ENCODE data around the gene RUNX1. TPM values are rescaled to one million over a fixed set of nuclear protein-coding genes. Genes with fewer than 3 reads are reported as not detected.

The RUNX1 gene
- total RNA-seq, 2 donors from 2014 or later: 4.9 to 12.5 TPM

DNA sequence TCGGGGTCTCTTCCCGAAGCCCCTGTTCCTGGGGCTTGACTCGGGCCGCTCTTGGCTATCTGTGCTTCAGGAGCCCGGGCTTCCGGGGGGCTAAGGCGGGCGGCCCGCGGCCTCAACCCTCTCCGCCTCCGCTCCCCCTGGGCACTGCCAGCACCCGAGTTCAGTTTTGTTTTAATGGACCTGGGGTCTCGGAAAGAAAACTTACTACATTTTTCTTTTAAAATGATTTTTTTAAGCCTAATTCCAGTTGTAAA, 158.7 kb downstream of the RUNX1 start:
- no peaks in the 10 kb centered on the region for H3K9me3 ChIP-seq
- peaks cover 0 to 28% of the 10 kb centered on the region in 2 donors for H3K27me3 ChIP-seq
- H3K4me3 ChIP-seq: no peak overlapping the region
- WGBS, 2 donors: 14 to 25% methylated on average over 10 to 14 of the region's 14 CpGs
- no peak for ATAC-seq
- H3K4me1 ChIP-seq: peaks cover 50% of the 10 kb centered on the region
- DNase-seq: no peak
- no peaks in the 10 kb centered on the region for H3K36me3 ChIP-seq (replicated peaks in 1 of 2; ENCODE audit: insufficient read depth in 1 of 2, low read depth in 2 of 2)
- intact Hi-C loops (cut with DNase I): loop anchor here (10.0 kb wide), 1 partner anchor 504 kb away; no protein-coding TSS in a partner anchor
- TF ChIP-seq POLR2A (IDR thresholded peaks at IDR 0.05): no peak
- TF ChIP-seq CTCF (IDR thresholded peaks at IDR 0.05): no peak
- peak overlapping the region in 3 of 4 donors; percentile 68 to 89 (median 85) for H3K27ac ChIP-seq

DNA sequence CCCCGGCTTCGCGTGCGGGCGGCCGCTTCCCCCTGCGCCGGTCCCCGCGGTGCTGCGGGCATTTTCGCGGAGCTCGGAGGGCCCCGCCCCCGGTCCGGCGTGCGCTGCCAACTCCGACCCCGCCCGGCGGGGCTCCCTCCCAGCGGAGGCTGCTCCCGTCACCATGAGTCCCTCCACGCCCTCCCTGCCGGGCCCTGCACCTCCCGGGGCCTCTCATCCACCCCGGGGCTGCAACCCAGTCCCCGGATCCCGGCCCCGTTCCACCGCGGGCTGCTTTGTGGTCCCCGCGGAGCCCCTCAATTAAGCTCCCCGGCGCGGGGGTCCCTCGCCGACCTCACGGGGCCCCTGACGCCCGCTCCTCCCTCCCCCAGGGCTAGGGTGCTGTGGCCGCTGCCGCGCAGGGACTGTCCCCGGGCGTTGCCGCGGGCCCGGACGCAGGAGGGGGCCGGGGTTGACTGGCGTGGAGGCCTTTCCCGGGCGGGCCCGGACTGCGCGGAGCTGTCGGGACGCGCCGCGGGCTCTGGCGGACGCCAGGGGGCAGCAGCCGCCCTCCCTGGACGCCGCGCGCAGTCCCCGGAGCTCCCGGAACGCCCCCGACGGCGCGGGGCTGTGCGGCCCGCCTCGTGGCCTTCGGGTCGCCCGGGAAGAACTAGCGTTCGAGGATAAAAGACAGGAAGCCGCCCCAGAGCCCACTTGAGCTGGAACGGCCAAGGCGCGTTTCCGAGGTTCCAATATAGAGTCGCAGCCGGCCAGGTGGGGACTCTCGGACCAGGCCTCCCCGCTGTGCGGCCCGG, 159.2 kb downstream of the RUNX1 start:
- peak; percentile 67 to 78 (median 73) for DNase-seq
- intact Hi-C loops (cut with DNase I): loop anchor here (10.0 kb wide), 1 partner anchor 505 kb away; no protein-coding TSS in a partner anchor

GRCh38 chr21:34889320-34889675, 159.8 kb downstream of the RUNX1 start:
- ATAC-seq: no peak
- intact Hi-C loops (cut with DNase I): no loop called here

More for the DNA sequence above, 159.2 kb downstream of the RUNX1 start:
- Histone ChIP-seq H3K4me1 (peaks cover 50% of the 10 kb centered on the region), H3K27me3 (peaks cover 0 to 31% of the 10 kb centered on the region in 2 donors), H3K36me3 (replicated peaks in 1 of 2; ENCODE audit: insufficient read depth in 1 of 2, low read depth in 2 of 2) (no peaks in the 10 kb centered on the region), H3K27ac (peak overlapping the region; percentile 68 to 89 (median 80)), H3K4me3 (peak overlapping the region; percentile 24 to 29), H3K9me3 (no peaks in the 10 kb centered on the region)
- ATAC-seq: peak; percentile 55
- 1% methylated on average over 82 of the region's 98 CpGs; no CpG with 5 or more reads in 1 of the 2 donors for WGBS, 2 donors
- TF ChIP-seq CTCF (IDR thresholded peaks at IDR 0.05): peak; percentile 13 to 90 (median 76)
- peak in 2 of 3 donors; percentile 4 to 19 for TF ChIP-seq POLR2A (IDR thresholded peaks at IDR 0.05)

DNA sequence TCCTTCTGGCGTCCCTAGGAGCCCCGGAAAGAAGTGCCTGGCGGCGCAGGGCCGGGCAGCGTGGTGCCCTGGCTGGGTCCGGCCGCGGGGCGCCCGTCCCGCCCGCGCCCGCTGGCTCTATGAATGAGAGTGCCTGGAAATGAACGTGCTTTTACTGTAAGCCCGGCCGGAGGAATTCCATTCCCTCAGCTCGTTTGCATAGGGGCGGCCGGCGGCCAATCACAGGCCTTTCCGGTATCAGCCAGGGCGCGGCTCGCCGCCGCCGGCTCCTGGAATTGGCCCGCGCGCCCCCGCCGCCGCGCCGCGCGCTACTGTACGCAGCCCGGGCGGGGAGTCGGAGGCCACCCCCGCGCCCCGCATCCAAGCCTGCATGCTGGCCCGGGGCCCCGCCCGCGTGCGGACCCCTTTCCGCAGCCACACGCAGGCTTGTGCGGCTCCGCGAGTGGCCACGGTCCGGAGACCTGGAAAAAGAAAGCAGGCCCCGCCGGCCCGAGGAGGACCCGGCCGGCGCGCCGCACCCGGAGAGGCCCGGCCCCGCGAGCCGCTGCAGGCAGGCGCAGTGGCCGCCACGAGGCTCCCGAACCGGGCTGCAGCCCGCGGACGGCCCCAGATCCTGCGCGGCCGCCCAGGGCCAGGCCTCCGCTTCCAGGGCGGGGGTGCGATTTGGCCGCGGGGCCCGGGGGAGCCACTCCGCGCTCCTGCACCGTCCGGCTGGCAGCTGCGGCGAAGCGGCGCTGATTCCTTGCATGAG, 160.4 kb downstream of the RUNX1 start:
- 0% methylated on average over 27 to 40 of the region's 96 CpGs for WGBS, 2 donors
- ATAC-seq: peak; percentile 86
- Histone ChIP-seq H3K4me3 (peak overlapping the region; percentile 24 to 29), H3K27ac (peak overlapping the region; percentile 68 to 89 (median 80)), H3K9me3 (no peaks in the 10 kb centered on the region), H3K27me3 (peaks cover 0 to 31% of the 10 kb centered on the region in 2 donors), H3K4me1 (peaks cover 50% of the 10 kb centered on the region), H3K36me3 (replicated peaks in 1 of 2; ENCODE audit: insufficient read depth in 1 of 2, low read depth in 2 of 2) (no peaks in the 10 kb centered on the region)
- peak; percentile 93 to 97 (median 96) for DNase-seq
- intact Hi-C loops (cut with DNase I): no loop called here
- peak; percentile 89 to 92 (median 92) for TF ChIP-seq POLR2A (IDR thresholded peaks at IDR 0.05)
- peak in 1 of 7 experiments; percentile 25 for TF ChIP-seq CTCF (IDR thresholded peaks at IDR 0.05)

More at GRCh38 chr21:34889320-34889675, 159.8 kb downstream of the RUNX1 start:
- Histone ChIP-seq H3K27me3 (peaks cover 0 to 31% of the 10 kb centered on the region in 2 donors), H3K4me1 (peaks cover 50% of the 10 kb centered on the region), H3K27ac (peak overlapping the region; percentile 68 to 89 (median 80)), H3K4me3 (peak overlapping the region; percentile 24 to 29), H3K36me3 (replicated peaks in 1 of 2; ENCODE audit: insufficient read depth in 1 of 2, low read depth in 2 of 2) (no peaks in the 10 kb centered on the region), H3K9me3 (no peaks in the 10 kb centered on the region)
- no peak for TF ChIP-seq CTCF (IDR thresholded peaks at IDR 0.05)
- TF ChIP-seq POLR2A (IDR thresholded peaks at IDR 0.05): peak in 1 of 3 donors; percentile 12
- peak in 2 of 4 donors; percentile 44 to 50 for DNase-seq
- 1% methylated on average over 45 of the region's 45 CpGs; no CpG with 5 or more reads in 1 of the 2 donors for WGBS, 2 donors
